Endothelial cell of umbilical vein (primary cell): ENCODE measurements around the gene PIGT.

ENCODE experiments used
- CTCF ChIP-seq, 2 donors: IDR thresholded peaks; 1 replicate in 1 of 2; 2 replicates in 1 of 2; pipeline ENCODE4 v1.5.1; 2011; ENCODE audit warnings: low read length in 2 of 2, mild to moderate bottlenecking in 2 of 2, moderate library complexity in 2 of 2, control low read depth in 1 of 2, inconsistent platforms in 1 of 2, low read depth in 1 of 2; ENCODE audit not compliant: insufficient read depth in 1 of 2; ENCODE audit errors: extremely low read depth in 1 of 2
- EZH2 ChIP-seq: IDR thresholded peaks from 2 replicates; pipeline ENCODE4 v1.6.1; 2012; ENCODE audit warnings: borderline replicate concordance, low read depth, mild to moderate bottlenecking, moderate library complexity, low read length, inconsistent platforms; ENCODE audit not compliant: severe bottlenecking
- JUN ChIP-seq: IDR thresholded peaks from 2 replicates; pipeline ENCODE4 v1.6.1; 2011; ENCODE audit warnings: borderline replicate concordance, low read depth; ENCODE audit not compliant: insufficient read length, insufficient read depth
- MYC ChIP-seq: IDR thresholded peaks from one replicate; pipeline ENCODE4 v1.6.1; 2011; ENCODE audit warnings: mild to moderate bottlenecking, low read depth, low read length
- POLR2A ChIP-seq: IDR thresholded peaks from 2 replicates; pipeline ENCODE4 v1.6.1; 2012; ENCODE audit warnings: low read depth, mild to moderate bottlenecking, control low read depth, low read length

DNA sequence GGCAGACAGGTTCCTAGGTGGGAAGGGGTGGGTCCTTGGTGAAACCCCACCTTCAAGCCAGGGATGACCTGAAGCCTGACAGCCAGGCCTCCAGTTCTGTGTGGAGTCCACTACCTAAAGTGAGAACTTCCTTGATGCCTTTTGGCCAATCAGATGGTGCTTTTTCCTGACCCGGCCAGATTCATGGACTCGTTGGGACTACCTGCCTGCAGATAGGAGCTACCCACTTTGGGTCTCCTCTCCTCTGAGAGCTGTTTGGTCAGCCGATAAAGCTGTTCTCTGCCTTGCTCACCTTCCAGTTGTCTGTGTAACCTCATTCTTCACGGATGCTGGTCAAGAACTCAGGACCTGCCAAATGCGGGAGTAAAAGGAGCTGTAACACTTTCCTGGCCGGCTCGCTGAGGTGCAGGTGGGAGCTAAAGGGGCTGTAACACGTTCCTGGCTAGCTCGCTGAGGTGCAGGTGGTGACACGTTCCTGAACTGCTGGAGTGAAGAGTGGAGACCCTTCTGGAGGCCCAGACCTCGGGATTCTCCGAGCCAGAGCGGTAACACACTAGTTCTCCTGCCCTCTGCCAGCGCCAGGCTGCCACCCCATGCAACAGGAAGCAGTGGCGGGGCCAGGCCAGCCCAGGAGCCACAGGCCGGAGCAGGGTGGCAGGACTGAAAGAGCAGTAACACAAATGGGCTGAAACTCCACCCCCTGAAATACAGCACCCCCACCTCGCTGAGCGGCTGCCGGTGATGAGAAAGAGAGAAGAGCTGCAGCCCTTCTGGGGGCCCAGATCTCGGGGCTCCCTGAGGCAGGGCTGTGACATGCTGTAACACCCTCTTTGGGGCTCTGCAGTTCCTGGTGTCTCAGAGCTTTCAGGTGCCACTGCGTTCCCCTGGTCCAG, 21.5 kb upstream of the PIGT start:
- no peak for TF ChIP-seq MYC
- no peak for TF ChIP-seq POLR2A
- no peak for TF ChIP-seq EZH2
- TF ChIP-seq CTCF (IDR thresholded peaks at IDR 0.05; ENCODE audit: extremely low read depth in 1 of 2, insufficient read depth in 1 of 2, low read depth in 1 of 2, low read length in 2 of 2): no peak
- TF ChIP-seq JUN: no peak
